DMS79 treated with DMSO at 0.1 percent for 48 hours (cell line): ENCODE data around the gene NDUFB6.
A peak's percentile ranks its signal among the peaks of the same experiment; 100 is the strongest.
"Not testable (repeated sequence)": the region's sequence is repeated elsewhere in the genome, so short reads cannot be mapped to it uniquely, and the experiment has no call there.

Experiments used
- DNase-seq: peaks from one replicate; lab custom pipeline; 2025; lab: John Stamatoyannopoulos, UW

NDUFB6 gene

GRCh38 chr9:32572900-32573523 is at the start of gene NDUFB6:
Gene NDUFB6 (minus strand): TSS chr9:32573159. CDS start chr9:32573060, 99 bp downstream.
- DNase-seq = peak; percentile 93

GRCh38 chr9:32618261-32618660 is 45.3 kb upstream of the NDUFB6 start:
- DNase-seq = no peak

GRCh38 chr9:32606811-32607210 is 33.9 kb upstream of the NDUFB6 start:
- no peak for DNase-seq

GRCh38 chr9:32603914-32604852 is 31.2 kb upstream of the NDUFB6 start:
- DNase-seq = peak; percentile 2

- DNase-seq = not testable (repeated sequence)
Observed at GRCh38 chr9:32599021-32599420, 26.1 kb upstream of the NDUFB6 start.

GRCh38 chr9:32596936-32597335 is 24.0 kb upstream of the NDUFB6 start:
- DNase-seq = no peak

- DNase-seq = no peak
Observed at GRCh38 chr9:32596096-32596865, 23.3 kb upstream of the NDUFB6 start.

- DNase-seq = no peak
Observed at GRCh38 chr9:32590898-32591297, 17.9 kb upstream of the NDUFB6 start.

GRCh38 chr9:32590476-32590875 is 17.5 kb upstream of the NDUFB6 start:
- DNase-seq = no peak

GRCh38 chr9:32589083-32589723 is 16.2 kb upstream of the NDUFB6 start:
- DNase-seq = no peak

- DNase-seq = no peak
Observed at GRCh38 chr9:32587901-32588300, 14.9 kb upstream of the NDUFB6 start.

GRCh38 chr9:32584784-32585183 is 11.8 kb upstream of the NDUFB6 start:
- no peak for DNase-seq

- DNase-seq = peak; percentile 41
Observed at GRCh38 chr9:32581512-32582143, 8.7 kb upstream of the NDUFB6 start.

GRCh38 chr9:32580631-32581300 is 7.8 kb upstream of the NDUFB6 start:
- DNase-seq = no peak

- DNase-seq = peak; percentile 45
Observed at GRCh38 chr9:32579706-32580331, 6.9 kb upstream of the NDUFB6 start.

- DNase-seq = no peak
Observed at GRCh38 chr9:32578976-32579375, 6.0 kb upstream of the NDUFB6 start.

GRCh38 chr9:32577316-32577715 is 4.4 kb upstream of the NDUFB6 start:
- no peak for DNase-seq

GRCh38 chr9:32574858-32575257 is 1.9 kb upstream of the NDUFB6 start:
- no peak for DNase-seq

GRCh38 chr9:32573821-32574220 is 862 bp upstream of the NDUFB6 start:
- DNase-seq = no peak
